Panc1 (cell line): ENCODE measurements around the gene RPS6KA1. TPM values are rescaled to one million over a fixed set of nuclear protein-coding genes. Genes with fewer than 3 reads are reported as not detected.

ENCODE experiments used
- ATAC-seq: fragments of 200-7000 bp; cut with Tn5 transposase; 2 replicates; pipeline ENCODE4 v1.9.1; 2020; ENCODE audit warnings: mild to moderate bottlenecking, moderate library complexity
- BruUV-seq: library from RNA; stranded (reverse); fragments of 400-500 nt; replicated peaks from 2 replicates; lab custom pipeline; 2021; lab: Mats Ljungman, UMichigan
- CTCF ChIA-PET: fragments of 300-600 bp; sonication (Branson Sonifier 250); formaldehyde crosslinking; loops from one replicate; lab custom pipeline; 2022; ENCODE audit warnings: antibody characterized with exemption; lab: Charles Lee
- POLR2A ChIA-PET: fragments of 300-600 bp; sonication (Branson Sonifier 250); formaldehyde crosslinking; loops from one replicate; lab custom pipeline; 2022; ENCODE audit warnings: antibody characterized with exemption; lab: Charles Lee
- DNase-seq: peaks from one replicate; pipeline ENCODE4 v3.0.0-alpha.2; 2010; ENCODE audit warnings: low read depth, low spot score
- H3K27ac ChIP-seq: 2 replicates; pipeline ENCODE4 v1.5.1; 2011; ENCODE audit warnings: mild to moderate bottlenecking, low read length, inconsistent platforms
- H3K27me3 ChIP-seq: fragments of 200-500 bp; sonication (Bioruptor generic); 2 replicates; pipeline ENCODE4 v1.6.0; 2014; ENCODE audit warnings: low read length, inconsistent platforms; ENCODE audit not compliant: control insufficient read depth, insufficient read depth
- H3K36me3 ChIP-seq: fragments of 200-500 bp; sonication (Bioruptor generic); 2 replicates; pipeline ENCODE4 v1.5.1; 2014; ENCODE audit warnings: inconsistent platforms, mild to moderate bottlenecking, low read length, moderate library complexity; ENCODE audit not compliant: control insufficient read depth, insufficient read depth
- H3K4me1 ChIP-seq: 2 replicates; pipeline ENCODE4 v1.5.1; 2011; ENCODE audit warnings: inconsistent platforms, mild to moderate bottlenecking, low read length, moderate library complexity; ENCODE audit not compliant: control insufficient read depth, insufficient read depth
- H3K4me3 ChIP-seq, 2 experiments: 2 replicates each; pipeline ENCODE4 v1.5.1; 2011 to 2012; ENCODE audit warnings: low read depth in 2 of 2, low read length in 2 of 2, mild to moderate bottlenecking in 2 of 2, inconsistent platforms in 1 of 2, moderate library complexity in 1 of 2
- H3K9me3 ChIP-seq: fragments of 200-500 bp; sonication (Bioruptor generic); 2 replicates; pipeline ENCODE4 v1.5.1; 2014; ENCODE audit warnings: low read depth, mild to moderate bottlenecking, inconsistent platforms, low read length, moderate library complexity; ENCODE audit not compliant: control insufficient read depth, insufficient read depth
- POLR2AphosphoS5 ChIP-seq: IDR thresholded peaks from 2 replicates; pipeline ENCODE4 v1.6.1; 2012; ENCODE audit warnings: mild to moderate bottlenecking, low read depth, low read length, moderate library complexity
- SIN3A ChIP-seq: IDR thresholded peaks from 2 replicates; pipeline ENCODE4 v1.6.1; 2012; ENCODE audit warnings: low read depth, mild to moderate bottlenecking, low read length, moderate library complexity, borderline replicate concordance; ENCODE audit not compliant: insufficient read depth
- TCF7L2 ChIP-seq: IDR thresholded peaks from 2 replicates; pipeline ENCODE4 v1.6.1; 2011; ENCODE audit warnings: mild to moderate bottlenecking, low read depth, low read length, inconsistent platforms
- in situ Hi-C: cut with HindIII; loops from 2 replicates; pipeline ENCODE4 v1.10.0; 2016; ENCODE audit warnings: low sequenced_read_pairs, low pct_unique_long_range_greater_than_20kb
- intact Hi-C: fragments of 100-400 bp; cut with micrococcal nuclease; formaldehyde crosslinking; loops from one replicate; pipeline ENCODE4 v1.10.0; 2022; ENCODE audit not compliant: unreplicated experiment
- total RNA-seq: library from RNA; stranded (reverse); gene quantifications from one replicate; pipeline ENCODE4 v1.2.1, GENCODE V29; 2021; ENCODE audit not compliant: unreplicated experiment
- TF ChIP-seq, protein P1 (sequence below), 2 experiments: IDR thresholded peaks; 2 replicates each; pipeline ENCODE4 v1.6.1; 2011 to 2012; ENCODE audit warnings: low read depth in 2 of 2, control low read depth in 1 of 2, low read length in 1 of 2, mild to moderate bottlenecking in 1 of 2, moderate library complexity in 1 of 2; ENCODE audit not compliant: insufficient read depth in 1 of 2
- TF ChIP-seq, protein P2 (sequence below): fragments of 450-650 bp; IDR thresholded peaks from 2 replicates; pipeline ENCODE4 v1.5.1; 2017; ENCODE audit warnings: mild to moderate bottlenecking

The RPS6KA1 gene
- total RNA-seq, 1 experiment from 2014 or later = 44.0 TPM

DNA sequence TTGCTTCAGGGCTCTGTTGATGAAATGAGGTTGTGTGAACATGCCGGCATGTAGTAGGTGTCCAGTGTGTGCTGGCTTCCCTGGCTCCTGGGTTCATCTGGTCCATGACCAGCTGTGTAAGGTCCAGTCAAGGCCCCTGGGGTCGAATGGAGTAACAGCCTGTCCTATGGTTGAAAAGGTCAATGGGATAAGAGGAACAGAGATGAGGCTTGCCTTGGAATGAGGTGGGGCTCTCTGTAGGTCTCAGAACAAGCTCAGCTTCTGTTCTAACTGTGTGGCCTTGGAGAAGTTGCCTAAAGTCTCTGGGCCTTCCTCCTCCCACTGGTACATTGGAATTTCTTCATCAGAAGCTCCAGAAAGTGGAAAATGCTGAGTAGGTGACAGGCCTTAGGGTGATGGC is 26.6 kb downstream of the RPS6KA1 start:
- no peak for DNase-seq
- Histone ChIP-seq H3K9me3 (no peaks in the 10 kb centered on the region), H3K4me1 (no peaks in the 10 kb centered on the region), H3K27ac (no peak overlapping the region), H3K36me3 (no peaks in the 10 kb centered on the region; the same call in 1 of the 2 replicates), H3K27me3 (no peaks in the 10 kb centered on the region), H3K4me3 (no peak overlapping the region)
- in situ Hi-C loops (no loop called here), intact Hi-C loops (no loop called here)
- no TSS peak for BruUV-seq
- ATAC-seq = no peak
- TF ChIP-seq, protein P1, sequence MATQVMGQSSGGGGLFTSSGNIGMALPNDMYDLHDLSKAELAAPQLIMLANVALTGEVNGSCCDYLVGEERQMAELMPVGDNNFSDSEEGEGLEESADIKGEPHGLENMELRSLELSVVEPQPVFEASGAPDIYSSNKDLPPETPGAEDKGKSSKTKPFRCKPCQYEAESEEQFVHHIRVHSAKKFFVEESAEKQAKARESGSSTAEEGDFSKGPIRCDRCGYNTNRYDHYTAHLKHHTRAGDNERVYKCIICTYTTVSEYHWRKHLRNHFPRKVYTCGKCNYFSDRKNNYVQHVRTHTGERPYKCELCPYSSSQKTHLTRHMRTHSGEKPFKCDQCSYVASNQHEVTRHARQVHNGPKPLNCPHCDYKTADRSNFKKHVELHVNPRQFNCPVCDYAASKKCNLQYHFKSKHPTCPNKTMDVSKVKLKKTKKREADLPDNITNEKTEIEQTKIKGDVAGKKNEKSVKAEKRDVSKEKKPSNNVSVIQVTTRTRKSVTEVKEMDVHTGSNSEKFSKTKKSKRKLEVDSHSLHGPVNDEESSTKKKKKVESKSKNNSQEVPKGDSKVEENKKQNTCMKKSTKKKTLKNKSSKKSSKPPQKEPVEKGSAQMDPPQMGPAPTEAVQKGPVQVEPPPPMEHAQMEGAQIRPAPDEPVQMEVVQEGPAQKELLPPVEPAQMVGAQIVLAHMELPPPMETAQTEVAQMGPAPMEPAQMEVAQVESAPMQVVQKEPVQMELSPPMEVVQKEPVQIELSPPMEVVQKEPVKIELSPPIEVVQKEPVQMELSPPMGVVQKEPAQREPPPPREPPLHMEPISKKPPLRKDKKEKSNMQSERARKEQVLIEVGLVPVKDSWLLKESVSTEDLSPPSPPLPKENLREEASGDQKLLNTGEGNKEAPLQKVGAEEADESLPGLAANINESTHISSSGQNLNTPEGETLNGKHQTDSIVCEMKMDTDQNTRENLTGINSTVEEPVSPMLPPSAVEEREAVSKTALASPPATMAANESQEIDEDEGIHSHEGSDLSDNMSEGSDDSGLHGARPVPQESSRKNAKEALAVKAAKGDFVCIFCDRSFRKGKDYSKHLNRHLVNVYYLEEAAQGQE (IDR thresholded peaks at IDR 0.05; ENCODE audit: insufficient read depth in 1 of 2, low read depth in 2 of 2, low read length in 1 of 2) = no peak
- ChIA-PET CTCF (no interaction called here), POLR2A (no interaction called here)

DNA sequence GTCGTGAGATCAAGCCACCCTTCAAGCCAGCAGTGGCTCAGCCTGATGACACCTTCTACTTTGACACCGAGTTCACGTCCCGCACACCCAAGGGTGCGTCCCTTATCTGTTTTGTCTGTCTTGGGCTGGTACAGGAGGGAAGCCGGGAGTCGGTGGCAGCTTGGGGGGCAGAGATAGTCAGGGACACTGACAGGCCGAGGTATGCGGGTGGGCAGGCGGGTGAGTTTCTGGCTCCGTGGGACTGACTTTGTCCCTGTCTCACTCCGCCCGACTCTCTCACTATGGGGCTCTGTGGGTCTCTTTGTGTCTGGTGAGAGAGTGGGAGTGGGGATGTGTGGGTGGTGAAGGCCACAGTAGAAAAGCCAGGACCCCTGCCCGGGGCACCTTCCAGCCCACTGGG is 27.4 kb downstream of the RPS6KA1 start:
- Histone ChIP-seq H3K27ac (no peak overlapping the region), H3K4me1 (no peaks in the 10 kb centered on the region), H3K27me3 (no peaks in the 10 kb centered on the region), H3K36me3 (no peaks in the 10 kb centered on the region; the same call in 1 of the 2 replicates), H3K4me3 (no peak overlapping the region), H3K9me3 (no peaks in the 10 kb centered on the region)
- DNase-seq = no peak
- ATAC-seq = no peak
- TF ChIP-seq, protein P2, sequence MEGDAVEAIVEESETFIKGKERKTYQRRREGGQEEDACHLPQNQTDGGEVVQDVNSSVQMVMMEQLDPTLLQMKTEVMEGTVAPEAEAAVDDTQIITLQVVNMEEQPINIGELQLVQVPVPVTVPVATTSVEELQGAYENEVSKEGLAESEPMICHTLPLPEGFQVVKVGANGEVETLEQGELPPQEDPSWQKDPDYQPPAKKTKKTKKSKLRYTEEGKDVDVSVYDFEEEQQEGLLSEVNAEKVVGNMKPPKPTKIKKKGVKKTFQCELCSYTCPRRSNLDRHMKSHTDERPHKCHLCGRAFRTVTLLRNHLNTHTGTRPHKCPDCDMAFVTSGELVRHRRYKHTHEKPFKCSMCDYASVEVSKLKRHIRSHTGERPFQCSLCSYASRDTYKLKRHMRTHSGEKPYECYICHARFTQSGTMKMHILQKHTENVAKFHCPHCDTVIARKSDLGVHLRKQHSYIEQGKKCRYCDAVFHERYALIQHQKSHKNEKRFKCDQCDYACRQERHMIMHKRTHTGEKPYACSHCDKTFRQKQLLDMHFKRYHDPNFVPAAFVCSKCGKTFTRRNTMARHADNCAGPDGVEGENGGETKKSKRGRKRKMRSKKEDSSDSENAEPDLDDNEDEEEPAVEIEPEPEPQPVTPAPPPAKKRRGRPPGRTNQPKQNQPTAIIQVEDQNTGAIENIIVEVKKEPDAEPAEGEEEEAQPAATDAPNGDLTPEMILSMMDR = no peak
- TF ChIP-seq SIN3A (no peak), TCF7L2 (no peak), POLR2AphosphoS5 (no peak)
- TF ChIP-seq, protein P1 (IDR thresholded peaks at IDR 0.05; ENCODE audit: insufficient read depth in 1 of 2, low read depth in 2 of 2, low read length in 1 of 2) = no peak
- in situ Hi-C loops (no loop called here), intact Hi-C loops (no loop called here)
- ChIA-PET CTCF (no interaction called here), POLR2A (no interaction called here)
- no TSS peak for BruUV-seq
